Neural progenitor cell (in vitro differentiated cells): ENCODE data around the gene EBNA1BP2.

Experiments
- EZH2 ChIP-seq: fragments of 200-600 bp; sonication (generic); IDR thresholded peaks from 2 replicates; pipeline ENCODE4 v1.6.1; 2017; ENCODE audit warnings: antibody characterized with exemption, mild to moderate bottlenecking, moderate library complexity
- TF ChIP-seq, protein P1 (sequence below): fragments of 200-600 bp; sonication (generic); IDR thresholded peaks from 2 replicates; pipeline ENCODE4 v1.5.1; 2017; ENCODE audit warnings: antibody characterized with exemption, mild to moderate bottlenecking

- TF ChIP-seq, protein P1, sequence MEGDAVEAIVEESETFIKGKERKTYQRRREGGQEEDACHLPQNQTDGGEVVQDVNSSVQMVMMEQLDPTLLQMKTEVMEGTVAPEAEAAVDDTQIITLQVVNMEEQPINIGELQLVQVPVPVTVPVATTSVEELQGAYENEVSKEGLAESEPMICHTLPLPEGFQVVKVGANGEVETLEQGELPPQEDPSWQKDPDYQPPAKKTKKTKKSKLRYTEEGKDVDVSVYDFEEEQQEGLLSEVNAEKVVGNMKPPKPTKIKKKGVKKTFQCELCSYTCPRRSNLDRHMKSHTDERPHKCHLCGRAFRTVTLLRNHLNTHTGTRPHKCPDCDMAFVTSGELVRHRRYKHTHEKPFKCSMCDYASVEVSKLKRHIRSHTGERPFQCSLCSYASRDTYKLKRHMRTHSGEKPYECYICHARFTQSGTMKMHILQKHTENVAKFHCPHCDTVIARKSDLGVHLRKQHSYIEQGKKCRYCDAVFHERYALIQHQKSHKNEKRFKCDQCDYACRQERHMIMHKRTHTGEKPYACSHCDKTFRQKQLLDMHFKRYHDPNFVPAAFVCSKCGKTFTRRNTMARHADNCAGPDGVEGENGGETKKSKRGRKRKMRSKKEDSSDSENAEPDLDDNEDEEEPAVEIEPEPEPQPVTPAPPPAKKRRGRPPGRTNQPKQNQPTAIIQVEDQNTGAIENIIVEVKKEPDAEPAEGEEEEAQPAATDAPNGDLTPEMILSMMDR: no peak
- no peak for TF ChIP-seq EZH2
These were observed 16.1 kb downstream of the EBNA1BP2 start for GRCh38 chr1:43156026-43156425.
